GM23338 (cell line): Measurements from ENCODE around the gene VMO1.

Experiments used
- CREB1 ChIP-seq: fragments of 250-450 bp; sonication (Bioruptor Pico); IDR thresholded peaks from 2 replicates; pipeline ENCODE4 v1.5.0; 2020; ENCODE audit warnings: low read depth, mild to moderate bottlenecking, moderate library complexity
- EZH2 ChIP-seq: fragments of 200-600 bp; sonication (generic); IDR thresholded peaks from one replicate; pipeline ENCODE4 v1.8.0; 2017; ENCODE audit warnings: antibody characterized with exemption, mild to moderate bottlenecking, low read depth; ENCODE audit not compliant: unreplicated experiment
- EZH2phosphoT487 ChIP-seq: fragments of 200-600 bp; sonication (generic); IDR thresholded peaks from one replicate; pipeline ENCODE4 v1.8.1; 2018; ENCODE audit warnings: antibody characterized with exemption; ENCODE audit not compliant: unreplicated experiment
- JUNB ChIP-seq: IDR thresholded peaks from one replicate; pipeline ENCODE4 v1.6.1; 2016; ENCODE audit warnings: antibody characterized with exemption; ENCODE audit not compliant: unreplicated experiment
- NANOG ChIP-seq: IDR thresholded peaks from 2 replicates; pipeline ENCODE4 v1.6.1; 2016; ENCODE audit warnings: antibody characterized with exemption, borderline replicate concordance
- POLR2AphosphoS5 ChIP-seq: IDR thresholded peaks from 2 replicates; pipeline ENCODE4 v1.6.1; 2016; ENCODE audit warnings: antibody characterized with exemption, low read depth
- STAT1 ChIP-seq: IDR thresholded peaks from one replicate; pipeline ENCODE4 v1.6.1; 2016; ENCODE audit warnings: antibody characterized with exemption; ENCODE audit not compliant: unreplicated experiment
- ZNF331 ChIP-seq: fragments of 250-450 bp; sonication (Bioruptor Pico); IDR thresholded peaks from 2 replicates; pipeline ENCODE4 v1.5.0; 2020; ENCODE audit warnings: low read depth, mild to moderate bottlenecking, moderate library complexity
- TF ChIP-seq, protein P1 (sequence below), 2 experiments: fragments of 200-600 bp in 1 of 2; sonication (generic) in 1 of 2; conservative IDR thresholded peaks; 2 replicates each; pipeline versions ENCODE4 v1.5.1 to v1.6.1; 2016 to 2017; ENCODE audit warnings: antibody characterized with exemption in 2 of 2, low read depth in 2 of 2, mild to moderate bottlenecking in 2 of 2, moderate library complexity in 1 of 2
- TF ChIP-seq, protein P2 (sequence below): IDR thresholded peaks from 2 replicates; pipeline ENCODE4 v1.6.1; 2016; ENCODE audit warnings: antibody characterized with exemption
- TF ChIP-seq, protein P3 (sequence below): IDR thresholded peaks from one replicate; pipeline ENCODE4 v1.6.1; 2018; ENCODE audit warnings: antibody characterized with exemption; ENCODE audit not compliant: unreplicated experiment

DNA sequence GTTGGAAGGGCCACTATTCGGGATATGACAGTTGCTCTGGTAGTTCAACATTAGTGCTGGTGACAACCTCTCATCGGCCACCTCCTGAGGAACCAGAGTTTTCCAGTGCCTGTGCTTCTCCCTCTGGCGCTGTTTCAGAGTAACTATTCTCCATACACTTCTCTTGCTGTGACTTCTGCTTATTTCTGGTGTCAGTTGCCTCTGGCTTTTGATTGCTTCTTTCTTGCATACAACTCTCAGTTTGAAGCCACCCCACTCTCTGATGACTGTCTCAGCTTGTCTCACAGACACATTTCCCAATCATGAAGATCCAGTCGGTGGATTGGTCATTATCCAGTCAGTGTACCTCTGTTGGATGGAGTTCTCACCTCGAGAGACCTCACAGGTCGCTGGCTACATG, 17.9 kb downstream of the VMO1 start:
- TF ChIP-seq, protein P1, sequence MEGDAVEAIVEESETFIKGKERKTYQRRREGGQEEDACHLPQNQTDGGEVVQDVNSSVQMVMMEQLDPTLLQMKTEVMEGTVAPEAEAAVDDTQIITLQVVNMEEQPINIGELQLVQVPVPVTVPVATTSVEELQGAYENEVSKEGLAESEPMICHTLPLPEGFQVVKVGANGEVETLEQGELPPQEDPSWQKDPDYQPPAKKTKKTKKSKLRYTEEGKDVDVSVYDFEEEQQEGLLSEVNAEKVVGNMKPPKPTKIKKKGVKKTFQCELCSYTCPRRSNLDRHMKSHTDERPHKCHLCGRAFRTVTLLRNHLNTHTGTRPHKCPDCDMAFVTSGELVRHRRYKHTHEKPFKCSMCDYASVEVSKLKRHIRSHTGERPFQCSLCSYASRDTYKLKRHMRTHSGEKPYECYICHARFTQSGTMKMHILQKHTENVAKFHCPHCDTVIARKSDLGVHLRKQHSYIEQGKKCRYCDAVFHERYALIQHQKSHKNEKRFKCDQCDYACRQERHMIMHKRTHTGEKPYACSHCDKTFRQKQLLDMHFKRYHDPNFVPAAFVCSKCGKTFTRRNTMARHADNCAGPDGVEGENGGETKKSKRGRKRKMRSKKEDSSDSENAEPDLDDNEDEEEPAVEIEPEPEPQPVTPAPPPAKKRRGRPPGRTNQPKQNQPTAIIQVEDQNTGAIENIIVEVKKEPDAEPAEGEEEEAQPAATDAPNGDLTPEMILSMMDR (conservative IDR thresholded peaks at IDR 0.05; ENCODE audit: low read depth in 2 of 2), result no peak
- TF ChIP-seq JUNB (no peak), POLR2AphosphoS5 (no peak), EZH2phosphoT487 (no peak), EZH2 (no peak), ZNF331 (no peak), CREB1 (CRISPR knock-in tag) (no peak), STAT1 (no peak), NANOG (no peak)
- TF ChIP-seq, protein P2, sequence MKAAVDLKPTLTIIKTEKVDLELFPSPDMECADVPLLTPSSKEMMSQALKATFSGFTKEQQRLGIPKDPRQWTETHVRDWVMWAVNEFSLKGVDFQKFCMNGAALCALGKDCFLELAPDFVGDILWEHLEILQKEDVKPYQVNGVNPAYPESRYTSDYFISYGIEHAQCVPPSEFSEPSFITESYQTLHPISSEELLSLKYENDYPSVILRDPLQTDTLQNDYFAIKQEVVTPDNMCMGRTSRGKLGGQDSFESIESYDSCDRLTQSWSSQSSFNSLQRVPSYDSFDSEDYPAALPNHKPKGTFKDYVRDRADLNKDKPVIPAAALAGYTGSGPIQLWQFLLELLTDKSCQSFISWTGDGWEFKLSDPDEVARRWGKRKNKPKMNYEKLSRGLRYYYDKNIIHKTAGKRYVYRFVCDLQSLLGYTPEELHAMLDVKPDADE, result no peak
- TF ChIP-seq, protein P3, sequence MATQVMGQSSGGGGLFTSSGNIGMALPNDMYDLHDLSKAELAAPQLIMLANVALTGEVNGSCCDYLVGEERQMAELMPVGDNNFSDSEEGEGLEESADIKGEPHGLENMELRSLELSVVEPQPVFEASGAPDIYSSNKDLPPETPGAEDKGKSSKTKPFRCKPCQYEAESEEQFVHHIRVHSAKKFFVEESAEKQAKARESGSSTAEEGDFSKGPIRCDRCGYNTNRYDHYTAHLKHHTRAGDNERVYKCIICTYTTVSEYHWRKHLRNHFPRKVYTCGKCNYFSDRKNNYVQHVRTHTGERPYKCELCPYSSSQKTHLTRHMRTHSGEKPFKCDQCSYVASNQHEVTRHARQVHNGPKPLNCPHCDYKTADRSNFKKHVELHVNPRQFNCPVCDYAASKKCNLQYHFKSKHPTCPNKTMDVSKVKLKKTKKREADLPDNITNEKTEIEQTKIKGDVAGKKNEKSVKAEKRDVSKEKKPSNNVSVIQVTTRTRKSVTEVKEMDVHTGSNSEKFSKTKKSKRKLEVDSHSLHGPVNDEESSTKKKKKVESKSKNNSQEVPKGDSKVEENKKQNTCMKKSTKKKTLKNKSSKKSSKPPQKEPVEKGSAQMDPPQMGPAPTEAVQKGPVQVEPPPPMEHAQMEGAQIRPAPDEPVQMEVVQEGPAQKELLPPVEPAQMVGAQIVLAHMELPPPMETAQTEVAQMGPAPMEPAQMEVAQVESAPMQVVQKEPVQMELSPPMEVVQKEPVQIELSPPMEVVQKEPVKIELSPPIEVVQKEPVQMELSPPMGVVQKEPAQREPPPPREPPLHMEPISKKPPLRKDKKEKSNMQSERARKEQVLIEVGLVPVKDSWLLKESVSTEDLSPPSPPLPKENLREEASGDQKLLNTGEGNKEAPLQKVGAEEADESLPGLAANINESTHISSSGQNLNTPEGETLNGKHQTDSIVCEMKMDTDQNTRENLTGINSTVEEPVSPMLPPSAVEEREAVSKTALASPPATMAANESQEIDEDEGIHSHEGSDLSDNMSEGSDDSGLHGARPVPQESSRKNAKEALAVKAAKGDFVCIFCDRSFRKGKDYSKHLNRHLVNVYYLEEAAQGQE, result no peak
